HUES48 (cell line): ENCODE measurements around the gene ASTE1.

Experiments
- H3K27ac ChIP-seq: one replicate; pipeline ENCODE4 v1.7.0; 2013; ENCODE audit warnings: low read depth, low read length, inconsistent platforms
- H3K27me3 ChIP-seq: 2 replicates; pipeline ENCODE4 v1.6.1; 2013; ENCODE audit warnings: mild to moderate bottlenecking, low read length; ENCODE audit not compliant: control insufficient read depth, insufficient read depth
- H3K36me3 ChIP-seq: 2 replicates; pipeline ENCODE4 v1.6.1; 2013; ENCODE audit warnings: low read length; ENCODE audit not compliant: control insufficient read depth, insufficient read depth
- H3K4me1 ChIP-seq: 2 replicates; pipeline ENCODE4 v1.6.1; 2013; ENCODE audit warnings: mild to moderate bottlenecking, low read length; ENCODE audit not compliant: control insufficient read depth, insufficient read depth
- H3K4me3 ChIP-seq: 2 replicates; pipeline ENCODE4 v1.5.1; 2013; ENCODE audit warnings: mild to moderate bottlenecking, low read depth, low read length
- H3K9ac ChIP-seq: 2 replicates; pipeline ENCODE4 v1.6.1; 2013; ENCODE audit warnings: mild to moderate bottlenecking, low read depth, low read length, moderate library complexity
- H3K9me3 ChIP-seq: 2 replicates; pipeline ENCODE4 v1.6.1; 2013; ENCODE audit warnings: low read length; ENCODE audit not compliant: control insufficient read depth, insufficient read depth

The ASTE1 gene

GRCh38 chr3:131007782-131008181 lies 18.8 kb downstream of the ASTE1 start:
- Histone ChIP-seq H3K27me3 (no peaks in the 10 kb centered on the region), H3K36me3 (peaks cover 35% of the 10 kb centered on the region), H3K9ac (no peak overlapping the region), H3K27ac (no peak overlapping the region), H3K4me1 (no peaks in the 10 kb centered on the region), H3K9me3 (no peaks in the 10 kb centered on the region), H3K4me3 (no peak overlapping the region)

GRCh38 chr3:131007256-131007655 lies 19.4 kb downstream of the ASTE1 start:
- Histone ChIP-seq H3K4me1 (no peaks in the 10 kb centered on the region), H3K9me3 (no peaks in the 10 kb centered on the region), H3K9ac (no peak overlapping the region), H3K4me3 (no peak overlapping the region), H3K27me3 (no peaks in the 10 kb centered on the region), H3K36me3 (peaks cover 40% of the 10 kb centered on the region), H3K27ac (no peak overlapping the region)

- peaks cover 53% of the 10 kb centered on the region for H3K36me3 ChIP-seq
- no peak overlapping the region for H3K4me3 ChIP-seq
- H3K9ac ChIP-seq = no peak overlapping the region
These were observed 22.0 kb downstream of the ASTE1 start for GRCh38 chr3:131004603-131005002.

GRCh38 chr3:131001071-131001470 lies 25.6 kb downstream of the ASTE1 start:
- no peaks in the 10 kb centered on the region for H3K9me3 ChIP-seq

More at GRCh38 chr3:131004603-131005002, 22.0 kb downstream of the ASTE1 start:
- H3K27ac ChIP-seq = no peak overlapping the region
- H3K4me1 ChIP-seq = no peaks in the 10 kb centered on the region
- no peaks in the 10 kb centered on the region for H3K9me3 ChIP-seq
- no peaks in the 10 kb centered on the region for H3K27me3 ChIP-seq

GRCh38 chr3:130997289-130997688 lies 29.3 kb downstream of the ASTE1 start:
- Histone ChIP-seq H3K27me3 (no peaks in the 10 kb centered on the region), H3K36me3 (peaks cover 83% of the 10 kb centered on the region), H3K4me3 (no peak overlapping the region), H3K9me3 (no peaks in the 10 kb centered on the region), H3K4me1 (no peaks in the 10 kb centered on the region), H3K9ac (no peak overlapping the region), H3K27ac (no peak overlapping the region)

More at GRCh38 chr3:131001071-131001470, 25.6 kb downstream of the ASTE1 start:
- Histone ChIP-seq H3K4me3 (no peak overlapping the region), H3K36me3 (peaks cover 73% of the 10 kb centered on the region), H3K27ac (no peak overlapping the region), H3K9ac (no peak overlapping the region), H3K27me3 (no peaks in the 10 kb centered on the region), H3K4me1 (no peaks in the 10 kb centered on the region)

- no peak overlapping the region for H3K9ac ChIP-seq
- peaks cover 50% of the 10 kb centered on the region for H3K36me3 ChIP-seq
- no peaks in the 10 kb centered on the region for H3K9me3 ChIP-seq
These were observed 34.3 kb downstream of the ASTE1 start for GRCh38 chr3:130992344-130992743.

GRCh38 chr3:130991126-130991525 lies 35.5 kb downstream of the ASTE1 start:
- no peaks in the 10 kb centered on the region for H3K27me3 ChIP-seq
- H3K4me3 ChIP-seq = no peak overlapping the region
- no peaks in the 10 kb centered on the region for H3K9me3 ChIP-seq
- H3K36me3 ChIP-seq = peaks cover 39% of the 10 kb centered on the region
- no peak overlapping the region for H3K27ac ChIP-seq
- H3K4me1 ChIP-seq = no peaks in the 10 kb centered on the region
- no peak overlapping the region for H3K9ac ChIP-seq

More at GRCh38 chr3:130992344-130992743, 34.3 kb downstream of the ASTE1 start:
- Histone ChIP-seq H3K4me3 (no peak overlapping the region), H3K4me1 (no peaks in the 10 kb centered on the region), H3K27ac (no peak overlapping the region), H3K27me3 (no peaks in the 10 kb centered on the region)

GRCh38 chr3:130990282-130990681 lies 36.3 kb downstream of the ASTE1 start:
- Histone ChIP-seq H3K4me3 (no peak overlapping the region), H3K36me3 (peaks cover 30% of the 10 kb centered on the region), H3K4me1 (no peaks in the 10 kb centered on the region), H3K27ac (no peak overlapping the region), H3K9ac (no peak overlapping the region), H3K27me3 (no peaks in the 10 kb centered on the region), H3K9me3 (no peaks in the 10 kb centered on the region)

- Histone ChIP-seq H3K4me3 (no peak overlapping the region), H3K36me3 (peaks cover 33% of the 10 kb centered on the region), H3K27me3 (no peaks in the 10 kb centered on the region), H3K9ac (no peak overlapping the region), H3K27ac (no peak overlapping the region), H3K9me3 (no peaks in the 10 kb centered on the region), H3K4me1 (no peaks in the 10 kb centered on the region)
These were observed 45.2 kb downstream of the ASTE1 start for GRCh38 chr3:130981469-130981868.

- H3K27me3 ChIP-seq = no peaks in the 10 kb centered on the region
- no peak overlapping the region for H3K27ac ChIP-seq
- no peaks in the 10 kb centered on the region for H3K9me3 ChIP-seq
- peaks cover 46% of the 10 kb centered on the region for H3K36me3 ChIP-seq
- H3K9ac ChIP-seq = no peak overlapping the region
- H3K4me1 ChIP-seq = peaks cover 7% of the 10 kb centered on the region; the same call in 1 of the 2 replicates
- no peak overlapping the region for H3K4me3 ChIP-seq
These were observed 47.5 kb downstream of the ASTE1 start for GRCh38 chr3:130979117-130979516.

GRCh38 chr3:130976706-130977105 lies 49.9 kb downstream of the ASTE1 start:
- Histone ChIP-seq H3K27me3 (no peaks in the 10 kb centered on the region), H3K4me1 (peaks cover 11% of the 10 kb centered on the region; the same call in 1 of the 2 replicates), H3K9me3 (no peaks in the 10 kb centered on the region), H3K4me3 (no peak overlapping the region), H3K9ac (no peak overlapping the region), H3K36me3 (peaks cover 46% of the 10 kb centered on the region), H3K27ac (peak overlapping the region; percentile 7)

- H3K36me3 ChIP-seq = peaks cover 46% of the 10 kb centered on the region
- no peaks in the 10 kb centered on the region for H3K9me3 ChIP-seq
- no peak overlapping the region for H3K9ac ChIP-seq
- peaks cover 11% of the 10 kb centered on the region; the same call in 1 of the 2 replicates for H3K4me1 ChIP-seq
- H3K27me3 ChIP-seq = no peaks in the 10 kb centered on the region
- no peak overlapping the region for H3K27ac ChIP-seq
- H3K4me3 ChIP-seq = no peak overlapping the region
These were observed 51.4 kb downstream of the ASTE1 start for GRCh38 chr3:130975251-130975650.
